Measurements from ENCODE around the gene NTRK2.

DNA sequence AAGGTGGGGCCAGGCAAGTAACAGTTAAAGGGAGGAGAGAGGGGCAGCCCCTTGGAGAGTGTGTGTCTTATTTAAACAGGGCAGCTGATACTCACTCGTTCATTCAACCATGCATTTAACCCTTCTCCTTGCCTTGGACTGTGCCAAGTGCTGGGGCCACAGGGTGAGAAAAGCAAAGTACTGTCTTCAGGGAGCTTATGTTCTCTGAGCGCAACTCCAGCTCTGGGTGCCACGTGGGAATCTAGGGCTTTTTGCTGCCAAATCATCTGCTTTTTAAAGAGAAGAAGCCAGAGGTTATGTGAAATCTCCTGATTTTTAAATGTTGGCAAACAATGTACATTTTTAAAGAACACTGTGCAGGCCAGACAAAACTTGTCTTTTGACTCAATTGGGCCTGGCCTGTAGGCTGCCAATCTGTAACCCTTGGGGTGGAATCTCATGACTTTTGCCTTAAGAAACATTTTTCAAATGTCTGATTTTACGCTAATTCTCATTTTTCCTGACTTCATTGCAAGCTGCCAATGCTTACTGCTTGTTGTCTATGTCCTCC is 157.8 kb downstream of the NTRK2 start:
- TF ChIP-seq, protein P1, sequence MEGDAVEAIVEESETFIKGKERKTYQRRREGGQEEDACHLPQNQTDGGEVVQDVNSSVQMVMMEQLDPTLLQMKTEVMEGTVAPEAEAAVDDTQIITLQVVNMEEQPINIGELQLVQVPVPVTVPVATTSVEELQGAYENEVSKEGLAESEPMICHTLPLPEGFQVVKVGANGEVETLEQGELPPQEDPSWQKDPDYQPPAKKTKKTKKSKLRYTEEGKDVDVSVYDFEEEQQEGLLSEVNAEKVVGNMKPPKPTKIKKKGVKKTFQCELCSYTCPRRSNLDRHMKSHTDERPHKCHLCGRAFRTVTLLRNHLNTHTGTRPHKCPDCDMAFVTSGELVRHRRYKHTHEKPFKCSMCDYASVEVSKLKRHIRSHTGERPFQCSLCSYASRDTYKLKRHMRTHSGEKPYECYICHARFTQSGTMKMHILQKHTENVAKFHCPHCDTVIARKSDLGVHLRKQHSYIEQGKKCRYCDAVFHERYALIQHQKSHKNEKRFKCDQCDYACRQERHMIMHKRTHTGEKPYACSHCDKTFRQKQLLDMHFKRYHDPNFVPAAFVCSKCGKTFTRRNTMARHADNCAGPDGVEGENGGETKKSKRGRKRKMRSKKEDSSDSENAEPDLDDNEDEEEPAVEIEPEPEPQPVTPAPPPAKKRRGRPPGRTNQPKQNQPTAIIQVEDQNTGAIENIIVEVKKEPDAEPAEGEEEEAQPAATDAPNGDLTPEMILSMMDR (IDR thresholded peaks at IDR 0.05) = no peak
- TF ChIP-seq EP300 (IDR thresholded peaks at IDR 0.05) (no peak), POLR2AphosphoS5 (IDR thresholded peaks at IDR 0.05) (no peak), POLR2A (IDR thresholded peaks at IDR 0.05) (no peak)

Data from suprapubic skin (tissue), 4 donors.